ENCODE data around the gene GCGR. TPM values are rescaled to one million over a fixed set of nuclear protein-coding genes. Genes with fewer than 3 reads are reported as not detected.

The GCGR gene
- total and polyA plus RNA-seq, 2 donors (not counting 1 experiment from before 2014, with no cell fraction given) = not detected

- no peaks in the 10 kb centered on the region for H3K4me1 ChIP-seq (ENCODE audit: control insufficient read depth in 2 of 2, insufficient read depth in 2 of 2, low read length in 2 of 2)
- H2AFZ ChIP-seq (ENCODE audit: insufficient read depth, low read depth, low read length, poor library complexity, severe bottlenecking) = no peak overlapping the region
- TF ChIP-seq EZH2 (IDR thresholded peaks at IDR 0.05; ENCODE audit: borderline replicate concordance, insufficient read depth, low read depth, low read length, poor library complexity, severe bottlenecking) (no peak), CTCF (IDR thresholded peaks at IDR 0.05) (no peak)
- H3K9me3 ChIP-seq (ENCODE audit: control extremely low read depth in 1 of 3, control insufficient read depth in 2 of 3, insufficient read depth in 1 of 3, low read length in 2 of 3) = peaks cover 0 to 3% (median 0%) of the 10 kb centered on the region in 3 donors
- no peaks in the 10 kb centered on the region for H4K20me1 ChIP-seq (ENCODE audit: control insufficient read depth, insufficient read depth, low read length, poor library complexity, severe bottlenecking)
- H3K4me1 Mint-ChIP-seq = no peaks in the 10 kb centered on the region
- no peak overlapping the region for H3K4me2 ChIP-seq (replicated peaks; ENCODE audit: low read depth, low read length, poor library complexity, severe bottlenecking)
- no peak overlapping the region for H3K9ac ChIP-seq (ENCODE audit: low read length)
- no peak overlapping the region for H3K4me3 ChIP-seq (ENCODE audit: control extremely low read depth in 1 of 5, extremely low read depth in 1 of 5, insufficient read depth in 1 of 5, low read depth in 2 of 5, low read length in 4 of 5)
- CTCF ChIA-PET = no interaction called here
- peaks cover 18% of the 10 kb centered on the region for H3K27me3 Mint-ChIP-seq
- no peak overlapping the region for H3K27ac ChIP-seq (ENCODE audit: low read length in 2 of 2)
- no peak overlapping the region for H3K4me3 Mint-ChIP-seq
- POLR2A ChIA-PET = interaction anchor here (0.6 kb wide), 1 partner anchor 72 kb away, joined by 4 read pairs; no protein-coding TSS in a partner anchor
- intact Hi-C loops (cut with micrococcal nuclease) = no loop called here
- DNase-seq (no peak), ATAC-seq (ENCODE audit: low read depth) (no peak)
- no peaks in the 10 kb centered on the region for H3K36me3 ChIP-seq (replicated peaks in 1 of 2; ENCODE audit: control extremely low read depth in 1 of 2, control insufficient read depth in 1 of 2, extremely low read depth in 1 of 2, insufficient read depth in 2 of 2, low read length in 1 of 2)
- H3K27ac Mint-ChIP-seq = no peak overlapping the region
- WGBS (ENCODE audit: insufficient coverage) = 80% methylated on average over 23 of the region's 24 CpGs
- H3K9me3 Mint-ChIP-seq (ENCODE audit: insufficient read depth) = no peaks in the 10 kb centered on the region
- peaks cover 0 to 11% (median under 1%) of the 10 kb centered on the region in 4 experiments for H3K27me3 ChIP-seq (replicated peaks in 1 of 4; ENCODE audit: control extremely low read depth in 1 of 4, control insufficient read depth in 3 of 4, insufficient read depth in 4 of 4, low read length in 3 of 4)
- H3K79me2 ChIP-seq (ENCODE audit: control insufficient read depth, insufficient read depth, low read length) = no peaks in the 10 kb centered on the region
Measured at GRCh38 chr17:81811705-81812570, 8.0 kb downstream of the GCGR start.

Measured in B cell (primary cell).